HCT116 (cell line): ENCODE results near the gene ST7L. TPM values are rescaled to one million over a fixed set of nuclear protein-coding genes. Genes with fewer than 3 reads are reported as not detected.

ENCODE experiments used
- ATAC-seq: fragments of 200-7000 bp; cut with Tn5 transposase; 2 replicates; pipeline ENCODE4 v1.9.1; 2020; ENCODE audit warnings: mild to moderate bottlenecking, moderate library complexity
- BruUV-seq: library from RNA; stranded (reverse); fragments of 400-500 nt; replicated peaks from 2 replicates; lab custom pipeline; 2021; lab: Mats Ljungman, UMichigan
- CTCF ChIA-PET: fragments of 300-600 bp; sonication (Branson Sonifier 250); formaldehyde crosslinking; loops from one replicate; lab custom pipeline; 2021; ENCODE audit warnings: antibody characterized with exemption; lab: Charles Lee
- POLR2A ChIA-PET: fragments of 300-600, 350-600 bp; sonication (Branson Sonifier 250); formaldehyde crosslinking; loops from one replicate; lab custom pipeline; 2021; ENCODE audit warnings: antibody characterized with exemption; lab: Charles Lee
- RAD21 ChIA-PET, 2 experiments: fragments of 300-600 bp; sonication (Branson Sonifier 250); formaldehyde crosslinking; loops; one replicate each; lab custom pipeline; 2023; ENCODE audit warnings: low total read pairs in 2 of 2; ENCODE audit not compliant: uncharacterized antibody in 2 of 2, unreplicated experiment in 2 of 2, low non-redundant PET in 1 of 2; lab: Charles Lee
- DNase-seq: peaks from one replicate; pipeline ENCODE4 v3.0.0-alpha.2; 2010; ENCODE audit warnings: low read depth, low spot score
- H2AFZ ChIP-seq: fragments of 200-600 bp; shearing (Covaris generic), sonication (generic); 2 replicates; pipeline ENCODE4 v1.6.1; 2017; ENCODE audit warnings: low read depth, mixed run types, mixed read lengths, antibody characterized with exemption, low read length; ENCODE audit not compliant: poor library complexity, severe bottlenecking
- H3K27ac ChIP-seq: 2 replicates; pipeline ENCODE4 v1.5.1; 2012; ENCODE audit warnings: low read depth, low read length
- H3K27me3 ChIP-seq: fragments of 200-600 bp; sonication (generic); 2 replicates; pipeline ENCODE4 v1.6.1; 2016; ENCODE audit warnings: mixed run types, low read length, mixed read lengths; ENCODE audit not compliant: insufficient read depth
- H3K36me3 ChIP-seq, 2 experiments: fragments of 200-500 bp in 1 of 2; fragments of 200-600 bp in 1 of 2; sonication (Bioruptor generic) in 1 of 2; sonication (generic) in 1 of 2; 2 replicates each; pipeline versions ENCODE4 v1.5.1 to v1.6.1; 2014 to 2016; ENCODE audit warnings: low read length in 2 of 2, inconsistent platforms in 1 of 2, mixed read lengths in 1 of 2, mixed run types in 1 of 2; ENCODE audit not compliant: insufficient read depth in 2 of 2, control insufficient read depth in 1 of 2
- H3K4me1 ChIP-seq, 2 experiments: fragments of 200-600 bp in 1 of 2; sonication (generic) in 1 of 2; 2 replicates each; pipeline versions ENCODE4 v1.5.1 to v1.6.1; 2012 to 2017; ENCODE audit warnings: low read length in 2 of 2, inconsistent platforms in 1 of 2, mild to moderate bottlenecking in 1 of 2, mixed read lengths in 1 of 2, mixed run types in 1 of 2, moderate library complexity in 1 of 2; ENCODE audit not compliant: insufficient read depth in 2 of 2, control insufficient read depth in 1 of 2
- H3K4me2 ChIP-seq: fragments of 200-600 bp; sonication (generic); 2 replicates; pipeline ENCODE4 v1.6.1; 2017; ENCODE audit warnings: mixed run types, low read length, mixed read lengths
- H3K4me3 ChIP-seq, 2 experiments: fragments of 200-600 bp in 1 of 2; sonication (generic) in 1 of 2; replicated peaks in 1 of 2; 2 replicates each; pipeline ENCODE4 v1.5.1; 2011 to 2016; ENCODE audit warnings: low read length in 2 of 2, control low read depth in 1 of 2, low read depth in 1 of 2, mild to moderate bottlenecking in 1 of 2, mixed read lengths in 1 of 2, mixed run types in 1 of 2
- H3K79me2 ChIP-seq: fragments of 200-600 bp; sonication (generic); 2 replicates; pipeline ENCODE4 v1.6.1; 2017; ENCODE audit warnings: mild to moderate bottlenecking, mixed run types, low read length, moderate library complexity, mixed read lengths; ENCODE audit not compliant: insufficient read depth
- H3K9ac ChIP-seq: fragments of 200-600 bp; sonication (generic); 2 replicates; pipeline ENCODE4 v1.6.1; 2016; ENCODE audit warnings: low read length, mixed read lengths
- H3K9me2 ChIP-seq: fragments of 200-600 bp; sonication (generic), shearing (Covaris generic); 2 replicates; pipeline ENCODE4 v1.6.1; 2017; ENCODE audit warnings: mixed run types, mild to moderate bottlenecking, moderate library complexity; ENCODE audit not compliant: insufficient read depth
- H3K9me3 ChIP-seq, 2 experiments: fragments of 200-500 bp in 1 of 2; fragments of 200-600 bp in 1 of 2; sonication (Bioruptor generic) in 1 of 2; sonication (generic) in 1 of 2; 2 replicates each; pipeline ENCODE4 v1.6.1; 2014 to 2017; ENCODE audit warnings: low read length in 2 of 2, mixed read lengths in 2 of 2, inconsistent platforms in 1 of 2, low read depth in 1 of 2, mild to moderate bottlenecking in 1 of 2, mixed run types in 1 of 2, moderate library complexity in 1 of 2; ENCODE audit not compliant: control insufficient read depth in 1 of 2, insufficient read depth in 1 of 2
- H4K20me1 ChIP-seq: fragments of 200-600 bp; sonication (generic), shearing (Covaris generic); 2 replicates; pipeline ENCODE4 v1.6.1; 2017; ENCODE audit warnings: mixed run types, mild to moderate bottlenecking, moderate library complexity; ENCODE audit not compliant: insufficient read depth
- CBX3 ChIP-seq: IDR thresholded peaks from 2 replicates; pipeline ENCODE4 v1.6.1; 2012; ENCODE audit warnings: low read depth
- EGR1 ChIP-seq: IDR thresholded peaks from 2 replicates; pipeline ENCODE4 v1.6.1; 2012; ENCODE audit warnings: low read depth
- ELF1 ChIP-seq: IDR thresholded peaks from 2 replicates; pipeline ENCODE4 v1.6.1; 2012; ENCODE audit warnings: low read depth, borderline replicate concordance
- EZH2 ChIP-seq: fragments of 200-600 bp; sonication (generic); IDR thresholded peaks from 2 replicates; pipeline ENCODE4 v1.6.1; 2017; ENCODE audit warnings: antibody characterized with exemption, mixed run types
- EZH2phosphoT487 ChIP-seq: fragments of 200-600 bp; IDR thresholded peaks from 2 replicates; pipeline ENCODE4 v1.6.1; 2018; ENCODE audit warnings: antibody characterized with exemption, borderline replicate concordance
- JUND ChIP-seq: IDR thresholded peaks from 2 replicates; pipeline ENCODE4 v1.6.1; 2012
- POLR2A ChIP-seq: IDR thresholded peaks from 2 replicates; pipeline ENCODE4 v1.7.0; 2011; ENCODE audit warnings: borderline replicate concordance; ENCODE audit not compliant: insufficient read depth, insufficient read length; ENCODE audit errors: extremely low read depth
- POLR2AphosphoS5 ChIP-seq: IDR thresholded peaks from 2 replicates; pipeline ENCODE4 v1.6.1; 2011; ENCODE audit warnings: mild to moderate bottlenecking, low read depth, low read length, moderate library complexity
- SIN3A ChIP-seq: IDR thresholded peaks from 2 replicates; pipeline ENCODE4 v1.6.1; 2012; ENCODE audit warnings: low read depth
- SP1 ChIP-seq: IDR thresholded peaks from 2 replicates; pipeline ENCODE4 v1.6.1; 2012; ENCODE audit warnings: low read depth
- SRF ChIP-seq: IDR thresholded peaks from 2 replicates; pipeline ENCODE4 v1.6.1; 2012; ENCODE audit warnings: low read depth
- YY1 ChIP-seq: IDR thresholded peaks from 2 replicates; pipeline ENCODE4 v1.6.1; 2011; ENCODE audit warnings: low read length, low read depth, moderate library complexity, mild to moderate bottlenecking; ENCODE audit not compliant: insufficient replicate concordance; ENCODE audit errors: extremely low read depth
- ZFX ChIP-seq: fragments of 450-650 bp; IDR thresholded peaks from 2 replicates; pipeline ENCODE4 v1.6.1; 2017
- ZNF274 ChIP-seq: fragments of 200-500 bp; sonication (Bioruptor generic); IDR thresholded peaks from 2 replicates; pipeline ENCODE4 v1.6.1; 2014; ENCODE audit warnings: mild to moderate bottlenecking, low read depth, low read length, inconsistent platforms
- intact Hi-C: fragments of 100-400 bp; cut with micrococcal nuclease; formaldehyde crosslinking; loops from 2 replicates; pipeline ENCODE4 v1.10.0; 2022
- total RNA-seq: library from RNA; stranded (reverse); gene quantifications from one replicate; pipeline ENCODE4 v1.2.1, GENCODE V29; 2021; ENCODE audit not compliant: unreplicated experiment
- TF ChIP-seq, protein P1 (sequence below): IDR thresholded peaks from 2 replicates; pipeline ENCODE4 v1.6.1; 2012
- TF ChIP-seq, protein P2 (sequence below): IDR thresholded peaks from 2 replicates; pipeline ENCODE4 v1.6.1; 2012; ENCODE audit warnings: low read depth
- TF ChIP-seq, protein P3 (sequence below), 3 experiments: fragments of 200-600 bp in 1 of 3; sonication (generic) in 1 of 3; IDR thresholded peaks in 2 of 3; conservative IDR thresholded peaks in 1 of 3; 2 replicates each; pipeline ENCODE4 v1.5.1; 2012 to 2017; ENCODE audit warnings: low read depth in 2 of 3, low read length in 2 of 3, antibody characterized with exemption in 1 of 3, borderline replicate concordance in 1 of 3, control low read depth in 1 of 3, mild to moderate bottlenecking in 1 of 3, mixed read lengths in 1 of 3, mixed run types in 1 of 3, moderate library complexity in 1 of 3; ENCODE audit not compliant: insufficient read depth in 1 of 3
- TF ChIP-seq, protein P4 (sequence below): IDR thresholded peaks from 2 replicates; pipeline ENCODE4 v1.6.1; 2012

Gene ST7L
- total RNA-seq, 1 experiment from 2014 or later = 19.9 TPM

DNA sequence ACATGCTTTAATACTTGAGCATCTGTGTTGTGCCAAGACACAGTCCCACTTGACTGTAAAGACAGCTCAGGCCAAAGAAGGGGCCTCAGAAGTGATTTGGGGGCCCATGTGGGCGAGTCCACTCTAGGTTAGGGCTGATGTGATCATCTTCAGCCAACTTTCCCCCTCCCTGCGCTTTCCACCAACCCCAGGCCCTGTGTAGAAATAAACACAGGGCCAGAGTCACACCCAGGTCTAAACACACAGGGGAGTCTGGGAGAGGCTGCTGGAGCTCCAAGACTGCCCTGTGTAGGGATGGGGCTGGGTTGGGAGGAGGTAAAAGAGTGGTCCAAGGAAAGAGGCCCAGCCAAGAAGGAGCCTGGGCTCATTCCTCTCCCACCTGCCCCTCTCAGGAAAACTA, 112.6 kb downstream of the ST7L start:
- intact Hi-C loops = loop anchor here (10.0 kb wide), 1 partner anchor 108 kb away; the partner anchor contains the start of genes CAPZA1 and ST7L

More for the DNA sequence above, 112.6 kb downstream of the ST7L start:
- Histone ChIP-seq H3K4me3 (no peak overlapping the region), H3K9me2 (no peaks in the 10 kb centered on the region), H3K9me3 (no peaks in the 10 kb centered on the region), H3K36me3 (no peaks in the 10 kb centered on the region), H3K4me2 (no peak overlapping the region), H3K79me2 (no peaks in the 10 kb centered on the region), H3K4me1 (peaks cover 9 to 22% of the 10 kb centered on the region in 2 experiments; a peak in 3 of 4 replicates), H3K27ac (no peak overlapping the region), H3K27me3 (no peaks in the 10 kb centered on the region), H3K9ac (no peak overlapping the region), H4K20me1 (no peaks in the 10 kb centered on the region), H2AFZ (no peak overlapping the region)
- ATAC-seq (no peak), DNase-seq (no peak)
- TF ChIP-seq YY1 (no peak), SIN3A (no peak), EZH2 (no peak), CBX3 (no peak), SRF (no peak), ELF1 (no peak), ZFX (no peak), EGR1 (no peak), POLR2A (no peak), ZNF274 (no peak), POLR2AphosphoS5 (no peak), EZH2phosphoT487 (no peak), SP1 (no peak), JUND (no peak)
- TF ChIP-seq, protein P1, sequence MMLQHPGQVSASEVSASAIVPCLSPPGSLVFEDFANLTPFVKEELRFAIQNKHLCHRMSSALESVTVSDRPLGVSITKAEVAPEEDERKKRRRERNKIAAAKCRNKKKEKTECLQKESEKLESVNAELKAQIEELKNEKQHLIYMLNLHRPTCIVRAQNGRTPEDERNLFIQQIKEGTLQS = no peak
- TF ChIP-seq, protein P2, sequence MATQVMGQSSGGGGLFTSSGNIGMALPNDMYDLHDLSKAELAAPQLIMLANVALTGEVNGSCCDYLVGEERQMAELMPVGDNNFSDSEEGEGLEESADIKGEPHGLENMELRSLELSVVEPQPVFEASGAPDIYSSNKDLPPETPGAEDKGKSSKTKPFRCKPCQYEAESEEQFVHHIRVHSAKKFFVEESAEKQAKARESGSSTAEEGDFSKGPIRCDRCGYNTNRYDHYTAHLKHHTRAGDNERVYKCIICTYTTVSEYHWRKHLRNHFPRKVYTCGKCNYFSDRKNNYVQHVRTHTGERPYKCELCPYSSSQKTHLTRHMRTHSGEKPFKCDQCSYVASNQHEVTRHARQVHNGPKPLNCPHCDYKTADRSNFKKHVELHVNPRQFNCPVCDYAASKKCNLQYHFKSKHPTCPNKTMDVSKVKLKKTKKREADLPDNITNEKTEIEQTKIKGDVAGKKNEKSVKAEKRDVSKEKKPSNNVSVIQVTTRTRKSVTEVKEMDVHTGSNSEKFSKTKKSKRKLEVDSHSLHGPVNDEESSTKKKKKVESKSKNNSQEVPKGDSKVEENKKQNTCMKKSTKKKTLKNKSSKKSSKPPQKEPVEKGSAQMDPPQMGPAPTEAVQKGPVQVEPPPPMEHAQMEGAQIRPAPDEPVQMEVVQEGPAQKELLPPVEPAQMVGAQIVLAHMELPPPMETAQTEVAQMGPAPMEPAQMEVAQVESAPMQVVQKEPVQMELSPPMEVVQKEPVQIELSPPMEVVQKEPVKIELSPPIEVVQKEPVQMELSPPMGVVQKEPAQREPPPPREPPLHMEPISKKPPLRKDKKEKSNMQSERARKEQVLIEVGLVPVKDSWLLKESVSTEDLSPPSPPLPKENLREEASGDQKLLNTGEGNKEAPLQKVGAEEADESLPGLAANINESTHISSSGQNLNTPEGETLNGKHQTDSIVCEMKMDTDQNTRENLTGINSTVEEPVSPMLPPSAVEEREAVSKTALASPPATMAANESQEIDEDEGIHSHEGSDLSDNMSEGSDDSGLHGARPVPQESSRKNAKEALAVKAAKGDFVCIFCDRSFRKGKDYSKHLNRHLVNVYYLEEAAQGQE = no peak
- TF ChIP-seq, protein P3, sequence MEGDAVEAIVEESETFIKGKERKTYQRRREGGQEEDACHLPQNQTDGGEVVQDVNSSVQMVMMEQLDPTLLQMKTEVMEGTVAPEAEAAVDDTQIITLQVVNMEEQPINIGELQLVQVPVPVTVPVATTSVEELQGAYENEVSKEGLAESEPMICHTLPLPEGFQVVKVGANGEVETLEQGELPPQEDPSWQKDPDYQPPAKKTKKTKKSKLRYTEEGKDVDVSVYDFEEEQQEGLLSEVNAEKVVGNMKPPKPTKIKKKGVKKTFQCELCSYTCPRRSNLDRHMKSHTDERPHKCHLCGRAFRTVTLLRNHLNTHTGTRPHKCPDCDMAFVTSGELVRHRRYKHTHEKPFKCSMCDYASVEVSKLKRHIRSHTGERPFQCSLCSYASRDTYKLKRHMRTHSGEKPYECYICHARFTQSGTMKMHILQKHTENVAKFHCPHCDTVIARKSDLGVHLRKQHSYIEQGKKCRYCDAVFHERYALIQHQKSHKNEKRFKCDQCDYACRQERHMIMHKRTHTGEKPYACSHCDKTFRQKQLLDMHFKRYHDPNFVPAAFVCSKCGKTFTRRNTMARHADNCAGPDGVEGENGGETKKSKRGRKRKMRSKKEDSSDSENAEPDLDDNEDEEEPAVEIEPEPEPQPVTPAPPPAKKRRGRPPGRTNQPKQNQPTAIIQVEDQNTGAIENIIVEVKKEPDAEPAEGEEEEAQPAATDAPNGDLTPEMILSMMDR (IDR thresholded peaks at IDR 0.05 in 2 of 3, conservative IDR thresholded peaks at IDR 0.05 in 1 of 3; ENCODE audit: borderline replicate concordance in 1 of 3, insufficient read depth in 1 of 3, low read depth in 2 of 3, low read length in 2 of 3) = no peak
- TF ChIP-seq, protein P4, sequence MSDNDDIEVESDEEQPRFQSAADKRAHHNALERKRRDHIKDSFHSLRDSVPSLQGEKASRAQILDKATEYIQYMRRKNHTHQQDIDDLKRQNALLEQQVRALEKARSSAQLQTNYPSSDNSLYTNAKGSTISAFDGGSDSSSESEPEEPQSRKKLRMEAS = no peak
- BruUV-seq = no TSS peak
- POLR2A ChIA-PET = no interaction called here
- CTCF ChIA-PET = no interaction called here
- RAD21 ChIA-PET = no interaction called here
